Measurements from ENCODE around the gene SUPT20HL2. TPM values are rescaled to one million over a fixed set of nuclear protein-coding genes. Genes with fewer than 3 reads are reported as not detected.

Gene SUPT20HL2
- total RNA-seq, 1 donor from 2014 or later = not detected

GRCh38 chrX:24305905-24306304 is 8.0 kb downstream of the SUPT20HL2 start:
- Histone ChIP-seq H3K27me3 (ENCODE audit: low read depth) (no peaks in the 10 kb centered on the region), H3K36me3 (no peaks in the 10 kb centered on the region), H3K4me3 (no peak overlapping the region), H3K4me1 (no peaks in the 10 kb centered on the region), H3K27ac (no peak overlapping the region), H3K9me3 (no peaks in the 10 kb centered on the region)
- ATAC-seq = no peak
- DNase-seq = no peak
- TF ChIP-seq CTCF (IDR thresholded peaks at IDR 0.05) = no peak
- intact Hi-C loops (cut with DNase I) = no loop called here

- intact Hi-C loops (cut with DNase I) = no loop called here
- Histone ChIP-seq H3K27ac (no peak overlapping the region), H3K27me3 (ENCODE audit: low read depth) (no peaks in the 10 kb centered on the region), H3K9me3 (no peaks in the 10 kb centered on the region), H3K36me3 (no peaks in the 10 kb centered on the region), H3K4me1 (no peaks in the 10 kb centered on the region), H3K4me3 (no peak overlapping the region)
- DNase-seq = no peak
- TF ChIP-seq CTCF (IDR thresholded peaks at IDR 0.05) = no peak
- no peak for ATAC-seq
These were observed 12.1 kb downstream of the SUPT20HL2 start for GRCh38 chrX:24301806-24302205.

GRCh38 chrX:24301060-24301459 is 12.8 kb downstream of the SUPT20HL2 start:
- no peak for TF ChIP-seq CTCF (IDR thresholded peaks at IDR 0.05)
- no peaks in the 10 kb centered on the region for H3K4me1 ChIP-seq
- intact Hi-C loops (cut with DNase I) = no loop called here
- H3K9me3 ChIP-seq = no peaks in the 10 kb centered on the region
- ATAC-seq = no peak
- no peak for DNase-seq
- no peaks in the 10 kb centered on the region for H3K36me3 ChIP-seq
- no peak overlapping the region for H3K27ac ChIP-seq
- H3K27me3 ChIP-seq (ENCODE audit: low read depth) = no peaks in the 10 kb centered on the region
- H3K4me3 ChIP-seq = no peak overlapping the region

GRCh38 chrX:24298191-24298590 is 15.7 kb downstream of the SUPT20HL2 start:
- no peak for TF ChIP-seq CTCF (IDR thresholded peaks at IDR 0.05)
- Histone ChIP-seq H3K36me3 (no peaks in the 10 kb centered on the region), H3K9me3 (no peaks in the 10 kb centered on the region), H3K4me1 (no peaks in the 10 kb centered on the region), H3K27ac (no peak overlapping the region), H3K27me3 (ENCODE audit: low read depth) (no peaks in the 10 kb centered on the region), H3K4me3 (no peak overlapping the region)
- no peak for DNase-seq
- intact Hi-C loops (cut with DNase I) = no loop called here
- no peak for ATAC-seq

GRCh38 chrX:24294619-24295018 is 19.2 kb downstream of the SUPT20HL2 start:
- no peak overlapping the region for H3K27ac ChIP-seq
- H3K4me1 ChIP-seq = no peaks in the 10 kb centered on the region
- intact Hi-C loops (cut with DNase I) = no loop called here
- no peaks in the 10 kb centered on the region for H3K27me3 ChIP-seq (ENCODE audit: low read depth)
- no peak for DNase-seq
- no peak overlapping the region for H3K4me3 ChIP-seq
- H3K36me3 ChIP-seq = no peaks in the 10 kb centered on the region
- ATAC-seq = no peak
- no peak for TF ChIP-seq CTCF (IDR thresholded peaks at IDR 0.05)
- no peaks in the 10 kb centered on the region for H3K9me3 ChIP-seq

- Histone ChIP-seq H3K27ac (no peak overlapping the region), H3K27me3 (ENCODE audit: low read depth) (no peaks in the 10 kb centered on the region), H3K4me1 (no peaks in the 10 kb centered on the region), H3K9me3 (no peaks in the 10 kb centered on the region), H3K4me3 (no peak overlapping the region), H3K36me3 (no peaks in the 10 kb centered on the region)
- ATAC-seq (no peak), DNase-seq (no peak)
- intact Hi-C loops (cut with DNase I) = no loop called here
- no peak for TF ChIP-seq CTCF (IDR thresholded peaks at IDR 0.05)
These were observed 20.5 kb downstream of the SUPT20HL2 start for GRCh38 chrX:24293412-24293811.

Measured in lower lobe of right lung (tissue), 2 donors.